Fibroblast of mammary gland (primary cell): ENCODE results near the gene HELZ2.
"Not testable (repeated sequence)": the region's sequence is repeated elsewhere in the genome, so short reads cannot be mapped to it uniquely, and the experiment has no call there.

ENCODE experiments used
- DNase-seq: peaks from one replicate; pipeline ENCODE4 v3.0.0-alpha.2; 2010; ENCODE audit warnings: low read depth
- H3K4me3 ChIP-seq: 2 replicates; pipeline ENCODE4 v1.5.1; 2011; ENCODE audit warnings: low read depth, mild to moderate bottlenecking, low read length, moderate library complexity; ENCODE audit not compliant: control insufficient read depth
- CTCF ChIP-seq: conservative IDR thresholded peaks from 2 replicates; pipeline ENCODE4 v1.5.1; 2011; ENCODE audit warnings: low read depth, low read length, inconsistent platforms; ENCODE audit not compliant: control insufficient read depth, insufficient read depth

HELZ2 gene

GRCh38 chr20:63576311-63576710 is 2.3 kb upstream of the HELZ2 start:
- H3K4me3 ChIP-seq = no peak overlapping the region
- no peak for TF ChIP-seq CTCF
- DNase-seq = no peak

DNA sequence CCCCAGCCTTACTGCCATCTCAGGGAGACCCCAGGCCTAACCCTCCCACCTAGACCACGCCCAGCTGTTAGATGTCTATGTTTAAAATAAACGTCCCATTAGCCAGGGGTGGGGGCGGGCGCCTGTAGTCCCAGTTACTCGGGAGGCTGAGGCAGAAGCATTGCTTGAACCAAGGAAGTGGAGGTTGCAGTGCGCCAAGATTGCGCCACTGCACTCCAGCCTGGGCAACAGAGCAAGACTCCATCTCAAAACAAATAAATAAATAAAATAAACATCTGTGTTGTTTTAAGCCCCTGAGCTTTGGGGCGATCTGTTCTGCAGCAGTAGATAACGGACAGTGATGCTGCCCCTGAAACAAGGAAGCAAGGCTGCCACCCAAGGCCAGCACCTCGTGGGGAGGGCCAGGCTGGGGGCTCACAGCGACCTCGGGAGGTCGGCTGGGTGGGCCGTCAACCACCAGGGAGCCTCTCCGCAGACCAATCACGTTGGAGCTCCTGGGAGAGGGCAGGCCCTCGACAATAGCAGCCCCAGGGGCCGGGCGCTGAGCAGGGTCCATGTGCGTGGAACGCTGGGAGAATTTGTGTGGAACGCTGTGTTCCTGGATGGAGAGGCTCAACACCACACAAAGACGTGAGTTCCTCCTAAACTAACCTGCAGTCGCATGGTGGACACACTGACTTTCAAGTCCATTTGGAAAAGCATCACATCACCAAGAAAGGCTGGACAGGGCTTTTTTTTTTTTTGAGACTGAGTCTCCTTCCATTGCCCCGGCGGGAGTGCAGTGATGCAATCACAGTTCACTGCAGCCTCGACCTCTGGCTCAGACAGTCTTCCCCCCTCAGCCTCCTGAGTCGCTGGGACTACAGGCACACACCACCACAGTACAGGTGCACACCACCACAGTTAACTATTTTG is 1.0 kb upstream of the HELZ2 start:
- no peak overlapping the region for H3K4me3 ChIP-seq
- no peak for TF ChIP-seq CTCF
- peak; percentile 68 for DNase-seq

DNA sequence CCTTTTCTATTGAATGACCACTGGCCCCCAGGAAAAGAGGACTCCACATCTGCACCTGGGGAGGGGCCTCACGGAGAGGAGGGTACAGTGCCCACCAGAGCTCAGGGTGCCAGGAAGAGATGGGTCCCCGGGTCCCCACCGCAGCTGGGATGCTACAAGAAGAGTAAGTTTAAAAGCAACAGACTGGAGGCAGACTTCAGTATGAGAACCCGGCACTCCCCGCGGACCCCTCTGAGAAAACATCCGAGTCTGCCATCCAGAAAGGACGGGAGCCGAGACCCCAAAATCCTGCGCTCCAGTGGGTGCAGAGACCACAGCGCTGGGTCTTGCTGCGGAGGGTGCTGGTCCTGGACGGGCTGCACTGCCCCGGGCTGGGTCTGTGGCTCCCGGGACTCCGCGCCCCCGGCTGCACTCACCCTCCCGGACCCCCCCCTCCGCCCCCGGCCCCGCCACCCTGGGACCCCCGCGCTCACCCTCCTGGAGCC is 350 bp downstream of the HELZ2 start:
- no peak for DNase-seq
- H3K4me3 ChIP-seq = peak overlapping the region; percentile 74
- TF ChIP-seq CTCF = no peak

- H3K4me3 ChIP-seq = peak overlapping the region; percentile 74
- DNase-seq = no peak
- TF ChIP-seq CTCF = no peak
Measured at GRCh38 chr20:63572788-63573646, 1.0 kb downstream of the HELZ2 start.

DNA sequence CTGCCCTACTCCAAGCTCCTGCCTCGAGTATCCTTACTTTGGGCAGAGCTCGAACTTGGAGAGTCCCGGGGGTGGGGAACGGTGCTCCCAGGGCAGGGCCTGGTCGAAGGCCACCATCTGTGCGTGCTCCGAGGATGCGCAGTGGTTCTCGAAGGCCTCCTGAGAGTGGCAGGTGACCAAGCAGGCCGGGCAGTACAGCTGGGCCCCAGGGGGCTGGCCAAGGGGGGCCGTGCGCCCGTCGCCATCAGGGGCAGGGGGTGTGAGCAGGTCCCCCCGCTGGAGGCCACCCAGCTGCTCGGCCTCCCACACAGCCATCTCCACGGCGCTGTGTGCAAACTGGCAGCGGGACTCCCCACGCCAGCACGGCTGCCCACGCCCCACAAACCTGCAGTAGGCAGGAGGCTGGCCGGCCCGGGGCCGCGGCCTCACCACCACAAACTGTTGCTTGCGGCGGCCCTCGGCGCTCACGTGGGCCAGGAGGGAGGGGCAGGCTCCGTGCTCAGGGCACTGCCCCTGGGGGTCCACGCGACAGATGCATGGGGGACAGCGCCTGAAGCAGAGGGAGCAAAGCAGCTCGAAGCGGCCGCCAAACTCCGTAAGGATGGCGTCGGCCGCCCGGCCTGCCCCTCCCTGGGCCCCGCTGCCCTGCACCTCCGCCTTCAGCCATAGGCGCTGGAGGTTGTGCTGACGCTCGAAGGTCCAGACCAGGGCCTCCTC is 1.8 kb downstream of the HELZ2 start:
- no peak for TF ChIP-seq CTCF

GRCh38 chr20:63571087-63571478 is 3.0 kb downstream of the HELZ2 start:
- not testable (repeated sequence) for DNase-seq, H3K4me3 ChIP-seq

More for the DNA sequence above, 1.8 kb downstream of the HELZ2 start:
- no peak for DNase-seq
- no peak overlapping the region for H3K4me3 ChIP-seq
